ENCODE data around the gene GRK3.

Gene GRK3

DNA sequence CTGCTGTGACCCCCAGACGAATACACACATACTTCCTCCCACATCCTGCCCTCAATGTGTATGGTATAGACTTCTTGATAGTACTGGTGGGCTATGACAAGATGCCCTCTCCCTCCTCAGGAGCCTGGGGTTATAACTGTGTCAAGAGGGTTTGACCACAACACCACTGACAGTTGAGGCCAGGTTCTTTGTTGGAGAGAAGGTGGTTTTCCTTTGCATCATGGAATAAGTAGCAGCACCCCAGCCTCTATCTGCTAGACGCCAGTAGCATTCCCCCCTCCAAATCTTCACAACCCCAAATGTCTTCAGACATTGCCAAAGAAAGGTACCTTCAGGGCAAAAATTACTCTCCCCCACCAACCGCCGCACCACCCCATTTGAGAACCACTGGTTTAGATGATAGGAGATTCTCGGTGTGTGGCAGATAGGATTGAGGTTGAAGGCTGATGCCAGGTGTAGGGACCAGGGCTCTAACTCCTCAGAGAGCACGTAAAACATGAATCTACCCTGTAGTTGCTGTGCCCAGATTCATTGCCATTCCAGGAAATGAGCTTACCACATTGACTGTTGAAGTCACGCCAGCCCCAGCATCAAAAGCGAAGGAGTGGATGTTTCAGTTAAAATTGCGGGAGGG is 172.0 kb downstream of the GRK3 start:
- no peak for DNase-seq (ENCODE audit: low spot score)

DNA sequence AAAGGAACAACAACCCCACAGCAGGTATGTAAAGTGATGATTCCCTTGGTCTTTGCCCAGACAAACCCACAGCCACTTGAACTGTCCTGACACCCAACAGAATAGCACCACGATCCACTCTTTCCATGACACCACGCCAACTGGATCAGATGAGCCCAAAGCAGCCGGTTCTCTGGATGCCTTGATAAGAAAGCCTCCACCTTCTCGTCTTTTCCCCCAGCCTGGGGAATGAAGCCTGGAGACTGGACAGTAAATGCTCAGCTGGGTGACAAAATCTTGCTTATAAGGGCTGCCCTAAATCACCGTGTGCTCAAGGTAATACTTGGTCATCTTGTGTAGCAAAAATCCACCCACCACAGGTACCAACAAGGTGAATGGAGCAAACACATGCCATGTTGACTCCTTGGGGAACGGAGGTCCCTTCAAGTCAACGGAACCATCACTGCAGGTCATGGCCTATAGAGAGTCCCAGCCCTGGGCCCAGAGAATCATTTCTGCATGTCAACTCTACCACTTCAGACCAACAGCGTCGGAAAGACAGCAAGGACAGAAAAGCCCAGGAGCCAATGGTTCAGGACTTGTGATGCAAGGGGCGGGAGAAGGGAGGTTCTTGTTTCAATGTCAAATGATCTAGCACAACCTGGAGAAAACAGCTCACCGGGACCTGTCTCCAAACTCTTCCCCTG is 175.3 kb downstream of the GRK3 start:
- DNase-seq (ENCODE audit: low spot score): no peak

DNA sequence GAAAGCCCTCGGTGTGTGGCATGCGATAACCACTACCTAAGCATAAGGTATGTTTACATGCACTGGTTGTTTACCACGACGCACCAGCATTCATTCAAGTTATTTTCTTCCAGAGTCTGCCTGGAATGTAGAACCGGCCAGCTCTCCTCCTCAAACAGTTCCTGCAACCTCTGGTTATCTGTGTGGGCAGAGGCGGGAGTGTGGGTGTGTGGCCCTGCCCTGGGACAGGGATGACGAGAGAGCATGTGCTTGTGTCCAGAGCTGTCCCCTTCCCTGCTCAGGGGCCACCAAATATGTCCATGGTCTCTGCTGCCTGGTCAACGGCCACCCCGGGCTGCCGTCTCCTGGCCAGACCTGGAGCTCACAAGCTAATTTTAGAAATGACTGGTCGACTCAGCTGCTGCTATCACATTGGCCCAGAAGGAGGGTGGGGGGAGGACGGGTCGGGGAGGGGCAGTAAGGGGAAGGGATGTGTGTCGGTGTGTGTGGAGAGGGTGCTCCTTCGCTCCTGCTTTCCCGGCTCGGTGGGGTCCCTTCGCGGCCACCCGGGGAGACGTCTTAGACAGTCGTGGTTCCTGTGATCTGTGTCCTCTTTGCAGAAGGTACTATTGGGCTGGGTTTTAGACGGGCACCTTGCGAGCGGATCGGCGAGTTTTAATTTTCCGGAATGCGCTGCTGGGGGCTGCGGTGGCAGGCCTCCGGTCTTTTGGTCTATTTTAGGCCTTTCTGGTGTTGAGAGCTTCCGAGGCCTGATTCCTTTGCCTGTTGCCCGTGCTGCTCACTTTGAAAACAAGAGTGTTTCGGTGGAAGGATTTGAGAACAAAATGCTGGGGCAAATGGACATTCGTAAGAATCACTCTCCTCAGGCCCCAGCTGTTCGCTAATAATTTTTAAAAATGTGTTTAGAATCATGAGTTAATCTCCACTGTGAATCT is 177.5 kb downstream of the GRK3 start, which contains the start of gene MYO18B:
Gene MYO18B (plus strand): TSS at position 497 of the 935 bp plus-strand sequence. CDS start 18,905 bp downstream, outside the sequence.
- DNase-seq (ENCODE audit: low spot score): no peak

DNA sequence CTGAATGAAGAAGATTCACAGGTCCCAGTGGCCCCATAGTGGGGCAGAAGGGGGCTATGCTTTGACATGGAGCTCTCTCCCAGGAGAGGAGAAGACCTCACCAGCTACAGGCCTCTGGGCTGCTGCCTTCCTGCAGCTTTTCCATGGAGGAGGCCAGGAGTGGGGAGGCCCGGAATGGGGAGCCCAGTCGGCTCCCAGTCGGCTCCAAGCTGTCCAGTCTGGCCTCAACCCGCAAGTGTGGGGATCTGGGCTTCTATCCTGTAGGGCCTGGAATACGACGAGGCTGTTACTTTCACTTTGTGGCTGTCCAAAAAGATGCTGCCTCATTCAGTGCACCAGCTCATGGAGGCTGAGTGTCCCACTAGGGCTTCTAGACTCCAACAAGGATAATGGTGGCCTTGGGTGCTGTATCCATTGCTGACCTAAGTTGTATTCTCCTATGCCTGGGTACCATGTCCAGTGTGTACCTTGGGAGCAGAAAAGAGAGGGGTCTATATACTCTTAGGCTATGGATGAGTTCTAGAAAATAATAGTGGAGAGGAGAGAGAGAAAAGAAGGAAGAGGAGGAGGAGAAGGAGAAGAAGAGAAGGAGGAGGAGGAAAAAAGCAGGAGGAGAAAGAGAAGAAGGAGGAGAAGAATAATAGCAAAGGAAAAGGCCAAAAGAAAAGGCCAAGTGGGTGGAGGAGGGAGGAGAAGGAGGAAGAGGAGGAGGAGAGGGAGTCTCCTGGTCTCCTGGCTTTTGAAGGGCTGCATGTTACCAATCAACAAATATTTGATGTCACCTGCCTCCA is 178.6 kb downstream of the GRK3 start:
- DNase-seq (ENCODE audit: low spot score): no peak

DNA sequence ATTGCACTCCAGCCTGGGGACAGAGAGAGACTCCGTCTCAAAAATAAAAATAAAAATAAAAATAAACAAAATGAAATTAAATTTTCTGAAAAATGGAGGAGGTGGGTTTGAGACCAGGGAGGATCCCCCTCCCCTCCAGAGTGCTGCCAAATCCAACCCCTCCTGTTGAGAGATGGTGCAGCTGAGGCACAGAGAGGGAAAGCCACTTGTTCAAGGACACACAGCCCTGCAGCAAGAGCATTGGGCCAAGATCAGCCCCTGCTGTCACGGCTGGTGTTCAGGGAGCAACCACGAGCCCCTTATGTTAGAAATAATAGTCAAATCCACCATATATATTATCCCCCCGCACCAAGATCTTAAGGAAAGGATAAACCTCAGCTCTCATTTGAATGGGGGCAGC is 180.2 kb downstream of the GRK3 start:
- no peak for DNase-seq (ENCODE audit: low spot score)

DNA sequence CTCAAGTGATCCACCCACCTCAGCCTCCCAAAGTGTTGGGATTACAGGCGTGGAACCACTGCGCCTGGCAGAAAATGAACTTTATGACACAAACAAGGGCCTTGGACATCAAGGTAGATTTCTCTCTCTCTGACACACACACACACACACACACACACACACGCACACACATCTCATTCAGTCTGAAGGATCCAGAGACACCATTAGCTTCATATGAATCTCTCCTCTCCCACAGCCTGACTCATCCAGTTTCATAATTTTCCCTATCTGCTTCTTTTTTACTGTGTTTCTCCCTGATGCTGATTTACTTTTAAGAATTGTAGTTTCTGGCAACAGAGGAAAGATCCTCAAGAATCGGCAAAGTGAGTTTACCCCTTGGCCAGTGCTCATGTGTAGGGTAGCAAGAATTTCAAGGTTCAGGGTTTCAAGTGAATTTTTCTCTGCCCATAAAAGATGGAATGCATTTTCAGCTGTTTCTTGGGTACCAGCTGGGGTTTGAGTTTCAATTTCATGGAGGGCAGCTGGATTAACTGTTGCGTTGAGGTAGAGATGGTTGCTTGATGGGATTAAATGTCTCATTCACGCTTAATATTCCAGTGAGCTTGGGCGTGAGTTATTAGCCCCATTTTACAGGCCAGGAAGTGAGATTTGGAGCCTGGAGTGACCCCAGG is 181.0 kb downstream of the GRK3 start:
- DNase-seq (ENCODE audit: low spot score): no peak

DNA sequence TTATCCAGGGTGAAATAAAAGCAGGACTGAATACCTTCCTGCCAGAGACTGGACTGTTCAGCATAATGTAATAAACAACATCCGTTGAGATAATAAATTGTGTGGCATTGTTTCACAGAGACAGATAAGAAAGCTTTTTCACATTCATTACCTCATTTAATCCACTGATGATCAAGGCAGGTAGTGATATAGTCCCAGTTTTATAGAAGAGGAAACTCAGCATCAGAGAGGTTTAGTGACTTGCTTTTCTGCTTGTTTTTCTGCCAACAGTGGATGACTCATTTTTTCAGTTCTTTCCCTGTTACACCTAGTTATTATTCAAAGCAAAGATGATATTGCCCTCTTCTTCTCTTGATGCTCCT is 181.5 kb downstream of the GRK3 start:
- no peak for DNase-seq (ENCODE audit: low spot score)

DNA sequence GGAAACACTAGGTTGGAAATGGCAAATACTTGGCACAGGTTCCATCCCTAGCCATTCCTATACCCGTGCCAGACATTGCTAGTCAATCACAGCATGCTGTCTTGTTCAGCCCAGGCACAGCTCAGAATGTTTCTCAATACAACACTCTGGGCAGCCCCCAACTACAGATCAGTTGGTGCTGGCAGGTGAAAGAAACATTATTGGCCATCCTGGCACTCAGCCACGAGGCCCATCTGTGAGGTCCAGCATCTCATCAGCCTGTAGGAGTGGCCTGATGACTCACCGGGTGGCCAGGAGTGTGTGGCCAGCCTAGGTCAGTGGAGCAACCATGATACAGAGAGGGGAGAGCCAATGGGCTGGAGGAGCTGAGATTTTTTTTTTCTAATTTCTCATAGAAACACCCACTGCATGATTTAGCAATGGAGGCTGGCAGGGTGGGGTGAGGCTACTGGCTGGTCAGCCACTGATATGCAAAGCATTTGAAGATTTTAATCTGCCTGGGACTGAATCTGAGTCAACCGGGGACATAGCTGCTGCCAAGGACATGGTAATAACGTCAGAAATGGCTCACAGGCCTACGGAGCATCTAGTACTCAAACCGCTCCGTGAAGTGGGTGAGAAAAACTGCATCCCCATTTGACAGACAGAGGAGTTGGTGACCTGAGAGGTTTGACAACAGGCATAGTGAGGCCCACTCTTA is 182.9 kb downstream of the GRK3 start:
- no peak for DNase-seq (ENCODE audit: low spot score)

DNA sequence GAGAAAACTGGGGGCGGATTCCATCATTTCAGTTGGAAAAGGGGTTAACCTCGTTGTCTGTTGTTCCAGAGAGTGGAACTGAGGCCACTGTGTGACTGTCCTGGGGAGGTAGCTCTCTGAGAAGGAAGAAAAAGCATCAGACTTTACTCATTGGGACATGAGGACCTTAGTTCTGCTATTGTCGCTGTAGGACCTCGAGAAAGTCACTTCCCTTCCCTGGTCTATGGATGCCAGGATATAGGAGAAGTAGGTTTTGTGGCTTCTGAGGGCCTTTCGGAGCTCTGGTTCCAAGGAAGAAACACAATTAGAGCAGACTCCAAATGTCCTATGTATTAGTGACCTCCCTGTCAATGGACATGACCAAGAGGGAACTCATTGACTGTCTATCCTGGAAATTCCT is 183.7 kb downstream of the GRK3 start:
- no peak for DNase-seq (ENCODE audit: low spot score)

DNA sequence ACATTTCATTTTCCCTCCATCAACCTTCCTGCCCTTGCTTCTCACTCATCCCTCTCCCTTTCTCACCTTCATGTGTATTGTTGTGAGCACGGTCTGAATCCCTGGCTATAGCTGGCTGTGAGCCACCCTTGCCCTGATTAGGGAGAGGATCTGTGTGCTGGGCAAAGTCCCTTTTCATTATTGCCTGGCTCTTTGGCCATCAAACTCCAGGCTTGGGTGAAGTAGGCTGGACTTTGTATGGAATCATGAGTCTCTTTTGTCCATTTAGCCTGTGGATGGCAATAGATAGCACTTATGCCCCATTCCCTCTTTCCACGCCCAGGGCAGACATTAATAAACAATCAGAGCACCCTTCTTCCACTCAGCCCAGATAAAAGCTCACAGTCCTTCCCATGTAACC is 184.2 kb downstream of the GRK3 start:
- DNase-seq (ENCODE audit: low spot score): no peak

DNA sequence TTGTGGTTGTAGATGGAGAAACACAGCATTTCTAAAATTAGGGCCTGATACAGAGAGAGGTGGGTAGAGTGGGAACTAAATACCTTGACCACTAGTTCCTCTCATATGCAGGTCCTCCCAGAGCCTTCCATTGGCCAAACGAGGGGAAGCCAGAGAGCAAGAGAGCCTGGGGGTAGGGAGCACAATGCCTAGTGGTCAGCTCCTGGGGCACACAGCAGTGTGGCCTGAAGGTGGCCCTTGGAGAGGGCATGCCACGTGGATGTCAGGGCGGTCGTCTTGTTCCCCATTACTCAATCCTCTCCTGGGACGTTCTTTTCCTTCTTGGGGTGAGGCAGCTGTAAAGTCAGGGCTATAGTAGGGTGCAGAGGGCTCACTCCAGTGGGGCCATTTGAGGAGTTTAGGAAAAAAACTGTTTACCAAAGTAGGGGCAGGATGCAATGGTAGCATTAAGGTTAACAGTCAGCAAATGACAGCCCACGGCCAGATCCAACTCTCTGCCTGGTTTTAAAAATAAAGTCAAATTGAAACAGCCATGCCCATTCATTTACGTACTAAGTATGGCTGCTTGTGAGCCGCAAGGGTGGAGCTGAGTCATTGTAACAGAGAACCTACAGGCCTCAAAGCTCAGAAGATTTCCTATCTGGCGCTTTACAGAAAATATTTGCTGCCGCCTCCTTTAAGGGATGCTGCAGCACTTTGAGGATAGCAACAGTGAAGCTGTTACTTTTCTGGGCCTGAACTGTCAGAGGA is 185.1 kb downstream of the GRK3 start:
- no peak for DNase-seq (ENCODE audit: low spot score)

DNA sequence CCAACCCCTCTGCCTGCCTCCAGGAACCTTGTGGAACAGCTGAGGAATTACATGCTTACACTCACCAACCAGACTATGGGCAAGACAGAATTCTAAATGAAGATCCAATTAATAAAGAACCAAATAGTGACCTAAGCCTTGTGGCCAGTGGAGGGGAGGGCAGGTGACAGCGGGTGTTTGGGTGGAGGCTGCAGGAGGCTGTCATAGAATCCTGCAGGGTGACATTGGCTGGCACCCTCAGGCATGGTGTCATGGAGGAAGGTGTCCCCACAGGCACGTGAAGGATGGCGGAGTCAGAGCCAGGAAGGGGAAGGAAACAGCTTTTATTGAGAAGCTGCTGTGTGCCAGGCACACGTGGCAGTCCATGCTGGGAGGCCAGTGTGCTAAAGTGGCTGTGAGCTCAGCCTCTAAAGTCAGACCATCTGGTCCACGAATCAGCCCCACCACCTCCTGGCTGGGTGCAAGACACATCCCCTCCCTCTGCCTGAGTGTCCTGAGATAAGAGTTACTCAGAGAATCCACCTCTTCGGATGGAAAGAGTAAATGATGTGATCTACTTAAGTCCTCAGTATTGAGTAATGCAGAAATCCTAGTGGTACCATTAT is 186.2 kb downstream of the GRK3 start:
- no peak for DNase-seq (ENCODE audit: low spot score)

DNA sequence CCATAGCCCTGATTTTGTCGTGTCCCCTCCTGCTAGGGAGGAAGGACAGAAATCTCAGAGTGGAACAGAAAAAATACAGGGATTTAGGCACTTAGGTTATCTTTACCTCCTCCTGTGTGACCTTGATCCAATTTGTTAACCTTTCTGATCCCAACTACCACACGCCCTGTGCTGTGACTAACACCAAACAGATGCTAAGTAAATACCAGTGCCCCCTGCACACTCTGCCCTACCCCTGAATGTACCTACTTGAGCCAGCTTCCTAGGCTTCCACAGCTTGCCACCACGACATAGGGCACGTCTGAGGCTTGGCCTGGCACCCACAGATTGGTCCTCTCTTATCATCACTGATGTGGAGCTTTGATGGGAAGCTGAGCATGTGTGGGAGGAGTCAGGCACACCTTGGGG is 186.7 kb downstream of the GRK3 start:
- DNase-seq (ENCODE audit: low spot score): no peak

DNA sequence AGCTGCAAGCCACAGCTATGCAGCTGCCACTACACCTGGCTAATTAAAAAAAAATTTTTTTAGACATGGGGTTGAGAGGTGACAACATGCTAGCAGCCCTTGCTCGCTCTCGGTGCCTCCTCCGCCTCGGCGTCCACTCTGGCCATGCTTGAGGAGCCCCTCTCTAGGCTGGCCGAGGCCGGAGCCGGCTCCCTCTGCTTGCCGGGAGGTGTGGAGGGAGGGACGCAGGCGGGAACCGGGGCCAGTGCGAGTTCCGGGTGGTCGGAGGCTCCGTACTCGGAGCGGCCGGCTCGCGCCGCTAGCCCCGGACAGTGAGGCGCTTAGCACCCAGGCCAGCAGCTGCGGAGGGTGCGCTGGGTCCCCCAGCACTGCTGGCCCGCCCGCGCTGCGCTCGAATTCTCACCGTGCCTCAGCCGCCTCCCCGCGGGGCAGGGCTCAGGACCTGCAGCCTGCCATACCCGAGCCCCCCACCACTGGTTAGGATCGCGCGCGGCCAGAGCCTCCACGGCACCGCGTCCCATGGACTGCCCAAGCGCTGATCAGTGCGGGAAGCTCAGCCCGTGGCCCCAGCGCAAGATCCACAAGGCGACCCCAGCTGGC is 188.2 kb downstream of the GRK3 start:
- no peak for DNase-seq (ENCODE audit: low spot score)

DNA sequence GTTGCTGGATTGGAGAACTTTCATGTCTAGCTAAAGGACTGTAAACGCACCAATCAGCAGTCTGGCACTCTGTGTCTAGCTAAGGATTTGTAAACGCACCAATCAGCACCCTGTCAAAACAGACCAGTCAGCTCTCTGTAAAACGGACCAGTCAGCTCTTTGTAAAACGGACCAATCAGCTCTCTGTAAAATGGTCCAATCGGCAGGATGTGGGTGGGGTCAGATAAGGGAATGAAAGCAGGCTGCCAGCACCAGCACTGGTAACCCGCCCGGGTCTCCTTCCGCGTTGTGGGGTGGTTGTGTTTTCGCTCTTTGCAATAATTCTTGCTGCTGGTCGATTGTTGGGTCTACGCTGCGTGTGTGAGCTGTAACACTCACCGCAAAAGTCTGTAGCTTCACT is 188.8 kb downstream of the GRK3 start:
- DNase-seq (ENCODE audit: low spot score): no peak

DNA sequence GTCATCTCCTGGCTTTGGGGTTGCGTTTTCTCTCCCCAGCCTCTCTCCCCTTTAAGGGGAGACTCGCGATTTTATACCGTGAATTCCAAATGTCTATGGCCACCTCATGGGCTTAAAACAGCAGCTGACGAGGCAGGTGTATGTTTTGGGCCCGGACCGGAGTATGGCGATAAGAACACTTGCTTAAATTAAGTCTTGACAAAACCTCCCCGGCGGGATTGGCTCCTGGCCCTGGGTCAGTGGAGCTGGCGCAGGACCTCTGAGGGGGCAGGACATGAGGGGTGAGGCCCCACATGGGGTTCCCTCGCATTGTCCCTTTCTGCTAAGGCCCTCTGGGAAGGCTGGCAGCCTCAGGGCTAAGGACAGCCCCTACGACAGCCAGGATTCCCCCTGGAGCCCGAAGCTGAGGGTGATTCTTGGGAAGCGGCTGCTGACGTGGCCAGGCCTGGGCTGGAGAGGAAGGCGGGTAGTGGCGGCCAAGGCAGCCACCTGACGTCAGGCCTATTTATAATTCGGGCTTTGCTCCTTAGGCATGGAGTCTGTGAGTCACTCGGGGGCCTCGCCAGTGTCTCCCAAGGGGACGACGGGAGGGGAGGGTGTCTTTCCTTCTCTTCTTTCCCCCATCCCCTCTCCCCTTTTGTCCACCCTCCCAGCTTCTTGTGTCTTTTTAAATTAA is 190.2 kb downstream of the GRK3 start:
- no peak for DNase-seq (ENCODE audit: low spot score)

DNA sequence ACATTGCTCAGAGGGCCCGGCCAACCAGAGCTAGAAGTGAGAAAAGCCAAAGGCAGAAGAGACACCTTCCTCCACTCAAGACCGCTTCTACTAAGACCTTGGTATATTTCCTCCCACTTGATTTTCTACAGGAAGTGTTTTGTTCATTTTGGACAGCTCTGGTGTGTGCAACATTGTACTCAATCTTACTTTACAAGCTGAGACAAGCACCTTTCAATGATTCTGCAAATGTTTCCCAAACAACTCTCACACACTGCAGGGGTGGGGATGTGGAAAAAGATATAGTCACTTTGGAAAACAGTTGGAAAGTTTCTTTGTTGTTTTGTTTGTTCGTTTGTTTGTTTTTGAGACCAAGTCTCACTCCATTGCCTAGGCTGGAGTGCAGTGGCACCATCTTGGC is 193.2 kb downstream of the GRK3 start:
- no peak for DNase-seq (ENCODE audit: low spot score)

DNA sequence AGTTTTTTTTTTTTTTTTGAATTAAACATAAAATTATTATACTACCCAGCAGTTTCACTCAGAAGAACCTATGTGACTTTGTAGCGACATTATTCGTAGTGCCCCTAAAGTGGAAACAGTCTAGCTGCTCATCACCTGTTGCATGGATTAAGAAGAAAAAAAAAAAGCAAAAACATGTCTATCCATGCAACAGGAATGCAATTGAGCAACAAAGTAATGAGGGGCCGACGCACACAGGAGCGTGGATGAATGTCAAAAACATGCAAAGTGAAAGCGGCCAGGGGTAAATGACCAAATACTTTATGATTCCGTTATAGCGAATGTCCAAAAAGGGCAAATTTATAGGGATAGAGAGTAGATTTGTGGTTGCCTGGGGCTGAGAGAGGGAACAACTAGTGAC is 193.8 kb downstream of the GRK3 start:
- no peak for DNase-seq (ENCODE audit: low spot score)

DNA sequence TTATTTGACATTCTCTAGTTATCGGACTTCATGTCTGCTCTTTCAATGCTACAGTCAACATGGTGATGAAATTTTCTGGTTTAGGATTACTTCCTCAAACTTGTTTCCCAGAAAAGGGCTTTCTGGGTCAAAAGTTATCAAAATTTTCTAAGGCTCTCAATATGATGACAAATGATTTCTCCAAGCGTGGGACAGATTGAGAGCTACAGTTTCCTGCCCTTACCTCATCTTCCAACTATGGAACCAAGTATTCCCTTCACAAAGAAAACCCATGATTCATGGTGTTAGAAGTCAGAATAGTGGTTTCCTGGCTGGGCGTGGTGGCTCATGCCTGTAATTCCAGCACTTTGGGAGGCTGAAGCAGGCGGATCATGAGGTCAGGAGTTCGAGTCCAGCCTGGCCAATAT is 195.4 kb downstream of the GRK3 start:
- DNase-seq (ENCODE audit: low spot score): no peak

Measured in NAMALWA (cell line).